Globus pallidus (tissue), 1 donor: ENCODE results near the gene SH3BP5.

Experiments
- DNase-seq: peaks from one replicate; pipeline ENCODE4 v3.0.0-alpha.2; 2015; ENCODE audit warnings: low spot score

Gene SH3BP5

GRCh38 chr3:15347063-15347736 lies 14.8 kb upstream of the SH3BP5 start:
- DNase-seq: no peak

- no peak for DNase-seq
Measured at GRCh38 chr3:15346516-15346915, 14.1 kb upstream of the SH3BP5 start.

GRCh38 chr3:15345608-15346137 lies 13.3 kb upstream of the SH3BP5 start:
- DNase-seq: no peak

DNA sequence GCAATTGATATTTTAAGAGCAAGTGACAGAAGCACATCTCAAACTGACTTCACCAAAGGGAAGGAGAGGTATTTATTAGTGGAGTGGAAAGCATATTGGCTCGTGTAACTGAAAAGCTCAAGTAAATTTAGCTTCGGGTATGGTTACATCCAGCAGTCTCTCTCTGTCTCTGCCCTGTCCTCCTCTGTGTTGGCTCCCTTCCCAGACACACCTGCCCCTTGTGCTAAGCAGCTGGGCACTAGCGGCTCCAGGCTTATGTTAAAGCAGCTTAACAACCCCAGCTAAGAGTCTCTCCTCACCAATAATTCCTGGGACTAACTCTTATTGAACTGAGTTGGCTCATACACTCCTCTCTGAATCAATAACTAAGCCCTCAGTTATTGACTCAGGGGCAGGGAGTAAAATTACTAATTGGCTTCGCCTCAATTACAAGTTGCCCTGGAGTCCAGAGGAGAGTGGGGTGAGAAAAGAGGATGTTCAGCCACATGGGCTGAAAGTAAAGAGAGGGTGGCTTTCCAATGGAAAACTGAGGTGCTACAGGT lies 12.8 kb upstream of the SH3BP5 start:
- DNase-seq: no peak

- no peak for DNase-seq
Measured at GRCh38 chr3:15342945-15343344, 10.6 kb upstream of the SH3BP5 start.

DNA sequence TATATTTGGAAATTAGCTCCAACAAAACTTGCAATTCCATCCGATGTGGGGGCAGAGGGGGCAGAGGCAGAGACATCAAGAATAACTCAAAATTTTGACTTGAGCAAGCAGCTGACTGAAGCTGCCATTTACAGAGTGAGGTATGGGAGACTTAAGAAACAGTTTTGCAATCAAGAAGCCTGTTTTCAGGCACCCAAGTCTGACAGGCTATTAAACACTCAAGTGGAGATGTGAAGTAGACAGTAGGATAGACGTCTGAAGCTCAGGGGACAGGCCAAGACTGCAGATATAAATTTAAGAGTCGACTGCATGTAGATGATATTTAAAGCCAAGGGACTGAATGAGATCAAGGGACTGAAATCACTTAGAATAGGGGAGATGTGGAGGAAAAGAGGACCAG lies 9.9 kb upstream of the SH3BP5 start:
- no peak for DNase-seq

- no peak for DNase-seq
Measured at GRCh38 chr3:15341030-15341726, 8.8 kb upstream of the SH3BP5 start.

DNA sequence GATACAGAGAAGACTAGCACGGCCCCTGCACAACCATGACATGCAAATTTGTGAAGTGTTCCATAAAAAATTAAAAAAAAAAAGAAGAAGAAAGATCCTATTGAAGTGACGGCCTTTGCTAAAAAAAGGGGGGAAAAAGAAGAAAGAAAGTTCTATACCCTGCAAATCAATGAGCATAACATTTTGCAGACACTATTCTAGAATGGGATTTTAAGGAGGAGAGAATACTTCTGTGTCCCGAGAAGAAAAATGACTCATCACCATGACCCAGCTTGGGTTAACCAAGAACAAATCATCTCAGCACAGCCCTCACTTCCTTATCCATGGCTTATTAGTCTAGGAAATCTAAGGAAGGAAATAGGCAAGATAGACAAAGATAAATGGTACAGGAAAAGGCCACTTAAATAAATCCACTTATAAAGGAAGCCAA lies 7.4 kb upstream of the SH3BP5 start:
- DNase-seq: no peak

DNA sequence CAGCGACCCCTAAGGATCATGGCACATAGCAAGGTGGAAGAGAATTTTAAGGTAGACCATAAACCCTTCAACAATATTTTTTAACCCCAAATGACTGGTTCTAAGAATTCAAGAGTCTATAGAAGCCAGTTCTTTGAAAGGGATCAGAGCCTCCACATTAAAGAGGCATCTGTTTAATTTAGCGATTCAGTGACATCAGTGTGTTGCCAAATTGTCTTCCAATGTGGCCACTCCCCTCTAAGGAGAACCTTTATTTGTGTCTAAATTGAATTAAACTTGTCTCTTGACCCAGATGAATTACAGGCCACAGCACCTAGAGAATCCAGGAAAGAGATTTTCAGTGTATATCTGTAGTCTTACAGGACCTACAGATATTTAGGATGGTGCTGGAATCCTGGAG lies 6.6 kb upstream of the SH3BP5 start:
- no peak for DNase-seq

- no peak for DNase-seq
Measured at GRCh38 chr3:15337963-15338362, 5.6 kb upstream of the SH3BP5 start.

DNA sequence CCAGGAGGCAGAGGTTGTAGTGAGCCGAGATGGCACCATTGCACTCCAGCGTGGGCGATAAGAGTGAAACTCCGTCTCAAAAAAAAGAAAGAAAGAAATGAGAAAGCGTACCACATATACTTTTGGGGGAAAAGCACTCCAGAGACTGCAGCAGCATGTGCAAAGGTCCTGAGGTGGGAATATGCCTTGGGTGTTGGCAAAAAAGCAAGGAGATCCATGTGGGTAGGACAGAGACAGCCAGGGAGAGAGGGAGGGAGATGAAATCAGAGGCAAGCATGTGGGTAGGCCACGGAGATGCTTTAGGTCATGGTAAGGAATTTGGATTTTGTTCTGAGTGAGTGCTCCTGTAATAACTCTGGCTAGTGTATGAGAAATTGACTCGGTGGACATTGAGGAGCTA lies 3.7 kb upstream of the SH3BP5 start:
- no peak for DNase-seq

- DNase-seq: no peak
Measured at GRCh38 chr3:15333956-15334263, 1.5 kb upstream of the SH3BP5 start.

DNA sequence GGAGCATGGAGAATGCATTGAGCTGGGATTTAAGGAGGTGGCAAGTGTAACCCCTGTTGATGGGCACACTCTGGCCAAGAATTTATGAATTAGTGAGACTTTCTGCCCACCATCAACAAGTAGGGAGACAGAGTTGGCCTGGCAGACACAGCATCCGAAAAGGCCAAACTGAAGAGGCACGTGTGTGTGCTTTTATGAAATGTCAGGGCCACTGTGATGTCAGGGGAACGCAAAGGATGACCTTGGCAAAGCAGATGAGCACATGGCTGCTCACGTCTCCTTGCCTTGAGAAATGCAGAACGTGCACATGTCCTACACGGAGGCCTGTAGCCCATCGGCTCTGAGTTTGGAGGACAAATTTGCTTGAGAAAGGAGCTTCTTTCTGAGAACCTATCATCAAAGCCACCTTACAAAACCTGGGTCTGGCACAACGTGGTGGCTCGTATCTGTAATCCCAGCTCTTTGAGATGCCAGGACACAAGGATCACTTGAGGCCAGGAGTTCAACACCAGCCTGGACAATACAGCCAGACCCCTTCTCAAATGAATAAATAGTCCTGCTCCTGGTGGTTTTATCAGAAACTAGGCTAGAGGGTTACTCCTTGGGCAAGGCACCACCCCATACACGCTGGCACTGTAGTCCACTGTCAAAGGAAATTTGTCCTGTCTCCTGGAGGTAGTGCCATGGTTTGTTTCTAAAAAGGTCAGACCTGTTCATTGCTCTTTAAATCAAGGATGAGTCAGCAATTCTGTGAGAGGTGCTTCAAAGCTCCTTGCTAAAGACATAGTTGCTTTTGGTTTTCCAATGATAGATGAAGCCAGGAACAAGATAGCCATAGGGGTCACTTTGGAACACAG lies 941 bp upstream of the SH3BP5 start:
- no peak for DNase-seq

DNA sequence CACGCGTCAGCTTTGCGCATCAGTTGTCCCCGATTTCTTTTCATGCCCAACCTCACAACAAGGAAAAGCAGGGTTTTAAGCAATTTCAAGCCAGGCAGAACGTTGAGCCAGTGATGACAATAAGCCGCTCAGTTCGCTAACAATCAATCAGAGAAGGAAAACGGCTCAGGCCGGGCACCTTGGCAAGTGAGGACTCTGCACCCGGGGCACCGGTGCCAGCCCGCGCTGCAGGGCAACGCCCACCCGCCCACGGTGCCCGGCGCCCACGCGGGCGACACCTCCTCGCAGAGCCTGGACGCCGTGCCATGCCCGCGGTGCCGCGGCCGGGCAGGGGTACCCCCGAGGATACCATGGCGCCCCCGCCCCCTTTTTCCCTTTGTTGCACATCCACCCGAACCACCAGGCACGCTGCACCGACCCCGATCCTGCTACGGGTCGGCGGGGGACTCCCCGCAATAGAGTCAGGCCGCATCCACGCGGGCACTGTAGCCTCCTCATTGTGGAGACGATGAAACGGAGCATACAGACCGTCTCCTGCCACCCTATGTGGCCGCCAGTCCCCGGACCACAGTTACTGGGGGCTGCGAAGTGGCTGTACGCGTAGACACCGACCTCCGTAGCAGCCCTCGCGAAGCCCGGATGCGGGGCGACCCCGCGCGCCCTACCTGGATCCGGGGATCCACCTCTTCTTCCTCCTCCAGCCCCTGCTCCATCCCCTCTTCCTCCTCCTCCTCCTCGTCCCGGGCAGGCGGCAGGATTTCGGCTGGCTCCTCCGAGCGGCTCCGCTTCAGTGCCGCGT lies 581 bp downstream of the SH3BP5 start:
- DNase-seq: no peak

GRCh38 chr3:15331072-15331605 lies 1.2 kb downstream of the SH3BP5 start:
- DNase-seq: no peak

DNA sequence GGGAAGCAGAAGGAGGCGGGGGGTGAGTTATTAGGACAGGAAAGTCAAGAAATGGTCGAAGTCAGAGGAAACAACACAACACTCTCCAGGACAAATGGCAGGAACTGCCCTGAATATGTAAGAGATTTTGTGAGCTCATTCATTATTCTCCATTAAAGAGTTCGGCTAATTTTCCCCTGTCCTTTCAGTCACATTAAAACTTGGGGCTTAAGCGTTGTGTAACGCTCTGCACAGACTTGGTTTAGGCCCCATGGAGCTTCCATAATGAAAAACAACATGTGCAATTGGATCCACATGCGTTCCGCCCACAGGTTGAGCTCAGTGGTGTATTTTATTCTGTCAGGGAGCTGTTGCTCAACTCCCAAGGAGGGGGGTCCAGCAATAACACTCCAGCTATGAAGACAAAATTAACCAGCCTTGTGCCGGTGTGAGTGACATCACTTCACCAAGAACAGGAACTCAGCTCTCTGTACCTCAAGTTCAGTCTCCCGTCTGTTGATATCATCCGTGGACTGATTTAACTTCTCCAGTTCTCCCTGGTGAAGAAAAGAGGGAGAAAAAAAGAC lies 2.3 kb downstream of the SH3BP5 start:
- no peak for DNase-seq

GRCh38 chr3:15329046-15330005 lies 3.1 kb downstream of the SH3BP5 start:
- DNase-seq: no peak

DNA sequence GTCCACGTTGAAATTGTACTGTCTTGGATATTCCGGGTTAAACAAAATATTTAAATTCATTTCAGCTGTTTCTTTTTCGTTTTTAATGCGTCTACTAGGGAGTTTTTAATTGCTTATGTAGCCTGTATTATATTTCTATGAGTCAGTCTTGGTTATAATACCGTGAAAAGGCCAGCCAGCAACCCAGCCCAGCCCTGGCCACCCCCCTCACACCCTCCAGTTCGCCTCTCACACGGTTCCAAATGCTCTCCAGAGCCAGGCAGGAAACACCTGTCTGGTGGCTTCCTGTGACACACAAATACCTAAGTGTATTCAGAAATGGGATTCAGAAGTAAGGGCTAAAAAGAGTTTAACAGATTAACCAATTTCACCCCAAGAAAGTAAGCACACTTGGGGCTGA lies 4.4 kb downstream of the SH3BP5 start:
- DNase-seq: no peak

DNA sequence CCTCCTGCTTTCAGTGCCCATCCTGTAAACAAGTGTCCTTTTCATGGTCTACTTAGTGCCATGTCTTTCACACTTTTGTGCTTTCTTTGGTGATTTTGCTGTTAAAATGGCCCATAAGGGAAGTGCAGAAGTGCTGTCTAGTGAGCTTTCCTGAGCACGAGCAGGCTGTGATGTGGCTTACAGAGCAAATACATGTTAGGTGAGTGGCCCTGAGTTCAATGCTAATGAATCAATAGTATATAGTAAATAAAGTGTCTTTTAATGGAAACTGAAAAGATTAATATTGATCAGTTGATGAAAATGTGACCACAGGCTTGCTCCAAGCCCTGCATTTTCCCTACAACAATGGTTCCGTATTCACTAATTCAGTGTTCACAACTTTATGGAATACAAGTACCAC lies 5.7 kb downstream of the SH3BP5 start:
- DNase-seq: no peak

GRCh38 chr3:15326037-15326436 lies 6.3 kb downstream of the SH3BP5 start:
- no peak for DNase-seq
